ENCODE measurements around the gene LRRC32. TPM values are rescaled to one million over a fixed set of nuclear protein-coding genes. Genes with fewer than 3 reads are reported as not detected.
A peak's percentile ranks its signal among the peaks of the same experiment; 100 is the strongest.

LRRC32 gene
- total and polyA plus RNA-seq, 10 of the 15 experiments (the other 5 are each of a cell fraction or from before 2014, with no cell fraction given): 0.56 to 20.8 (median 7.4) TPM

DNA sequence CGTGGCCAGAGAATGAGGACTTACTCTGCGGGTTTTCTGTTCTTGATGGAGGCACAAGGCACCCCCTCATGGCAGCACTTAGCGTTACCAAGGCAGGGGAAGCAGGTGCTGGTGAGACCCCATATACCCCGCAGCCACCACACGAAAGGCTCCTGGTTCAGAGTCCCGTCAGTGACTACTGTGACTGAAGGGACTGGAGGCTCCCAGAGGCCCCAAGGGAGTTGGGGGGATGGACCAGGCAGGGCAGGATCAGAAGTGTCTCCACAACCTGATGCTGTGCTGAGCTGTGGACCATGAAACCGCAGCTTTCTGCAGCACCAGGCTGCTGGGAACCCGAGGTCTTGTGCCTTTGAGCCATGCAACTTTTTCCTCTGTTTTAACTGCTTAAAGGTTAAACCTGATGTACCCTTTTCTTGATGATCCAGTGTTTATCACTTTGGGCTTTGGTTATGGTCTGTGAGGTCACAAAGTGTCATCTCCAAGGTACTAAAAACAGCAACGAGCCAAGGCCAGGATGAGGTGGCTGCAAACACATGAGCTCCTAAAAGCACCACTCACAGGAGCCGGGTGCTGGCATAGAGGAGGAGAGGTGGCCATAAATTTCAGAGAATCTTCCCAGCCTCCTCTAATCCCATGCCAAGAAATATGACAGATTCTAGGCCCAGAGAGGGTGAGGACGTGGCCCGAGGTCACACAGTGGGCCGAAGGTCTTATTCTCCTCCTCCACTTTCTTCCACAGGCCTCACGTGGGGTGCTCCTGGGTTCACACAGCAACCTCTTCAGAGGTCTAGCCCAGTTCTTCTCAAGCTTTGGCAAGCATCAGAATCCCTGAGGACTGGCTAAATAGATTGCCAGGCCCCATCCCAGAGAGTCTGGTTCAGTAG lies 4.2 kb upstream of the LRRC32 start (continued):
- TF ChIP-seq CHD2 (IDR thresholded peaks at IDR 0.05; ENCODE audit: borderline replicate concordance, low read depth, low read length): peak; percentile 44; the same call in 1 of the 2 replicates
- 0 out of 2 replicates have a peak, but pooled peaks have one; percentile 10 for TF ChIP-seq BCL11A (IDR thresholded peaks at IDR 0.05; ENCODE audit: low read depth, low read length)
- no peak for TF ChIP-seq KDM1A (IDR thresholded peaks at IDR 0.05; ENCODE audit: borderline replicate concordance)
- TF ChIP-seq SP1 (IDR thresholded peaks at IDR 0.05; ENCODE audit: low read depth, low read length): peak; percentile 30
- TF ChIP-seq E4F1 (IDR thresholded peaks at IDR 0.05; ENCODE audit: borderline replicate concordance, partially characterized antibody): no peak
- TF ChIP-seq NBN (IDR thresholded peaks at IDR 0.05): no peak
- TF ChIP-seq, protein P1, sequence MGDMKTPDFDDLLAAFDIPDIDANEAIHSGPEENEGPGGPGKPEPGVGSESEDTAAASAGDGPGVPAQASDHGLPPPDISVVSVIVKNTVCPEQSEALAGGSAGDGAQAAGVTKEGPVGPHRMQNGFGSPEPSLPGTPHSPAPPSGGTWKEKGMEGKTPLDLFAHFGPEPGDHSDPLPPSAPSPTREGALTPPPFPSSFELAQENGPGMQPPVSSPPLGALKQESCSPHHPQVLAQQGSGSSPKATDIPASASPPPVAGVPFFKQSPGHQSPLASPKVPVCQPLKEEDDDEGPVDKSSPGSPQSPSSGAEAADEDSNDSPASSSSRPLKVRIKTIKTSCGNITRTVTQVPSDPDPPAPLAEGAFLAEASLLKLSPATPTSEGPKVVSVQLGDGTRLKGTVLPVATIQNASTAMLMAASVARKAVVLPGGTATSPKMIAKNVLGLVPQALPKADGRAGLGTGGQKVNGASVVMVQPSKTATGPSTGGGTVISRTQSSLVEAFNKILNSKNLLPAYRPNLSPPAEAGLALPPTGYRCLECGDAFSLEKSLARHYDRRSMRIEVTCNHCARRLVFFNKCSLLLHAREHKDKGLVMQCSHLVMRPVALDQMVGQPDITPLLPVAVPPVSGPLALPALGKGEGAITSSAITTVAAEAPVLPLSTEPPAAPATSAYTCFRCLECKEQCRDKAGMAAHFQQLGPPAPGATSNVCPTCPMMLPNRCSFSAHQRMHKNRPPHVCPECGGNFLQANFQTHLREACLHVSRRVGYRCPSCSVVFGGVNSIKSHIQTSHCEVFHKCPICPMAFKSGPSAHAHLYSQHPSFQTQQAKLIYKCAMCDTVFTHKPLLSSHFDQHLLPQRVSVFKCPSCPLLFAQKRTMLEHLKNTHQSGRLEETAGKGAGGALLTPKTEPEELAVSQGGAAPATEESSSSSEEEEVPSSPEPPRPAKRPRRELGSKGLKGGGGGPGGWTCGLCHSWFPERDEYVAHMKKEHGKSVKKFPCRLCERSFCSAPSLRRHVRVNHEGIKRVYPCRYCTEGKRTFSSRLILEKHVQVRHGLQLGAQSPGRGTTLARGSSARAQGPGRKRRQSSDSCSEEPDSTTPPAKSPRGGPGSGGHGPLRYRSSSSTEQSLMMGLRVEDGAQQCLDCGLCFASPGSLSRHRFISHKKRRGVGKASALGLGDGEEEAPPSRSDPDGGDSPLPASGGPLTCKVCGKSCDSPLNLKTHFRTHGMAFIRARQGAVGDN (IDR thresholded peaks at IDR 0.05): no peak
- TF ChIP-seq EP300 (IDR thresholded peaks at IDR 0.05; ENCODE audit: borderline replicate concordance in 1 of 2, control insufficient read depth in 1 of 2, low read depth in 2 of 2, low read length in 2 of 2): peak in 1 of 2 experiments; percentile 61; a peak in 1 of 4 replicates
